ENCODE data around the gene MFSD1. TPM values are rescaled to one million over a fixed set of nuclear protein-coding genes. Genes with fewer than 3 reads are reported as not detected.

Gene MFSD1
- polyA plus RNA-seq (ENCODE audit: insufficient read length): 25.6 TPM

- DNase-seq: peak; percentile 94
These were observed at the start of gene MFSD1 for GRCh38 chr3:158801696-158802408. Gene MFSD1, plus strand, starts transcription at chr3:158802054. Its CDS starts 99 bp downstream, at chr3:158802153.

- DNase-seq: no peak
These were observed 48.0 kb upstream of the MFSD1 start for GRCh38 chr3:158753854-158754253.

- DNase-seq: no peak
These were observed 46.4 kb upstream of the MFSD1 start for GRCh38 chr3:158755421-158755820.

DNA sequence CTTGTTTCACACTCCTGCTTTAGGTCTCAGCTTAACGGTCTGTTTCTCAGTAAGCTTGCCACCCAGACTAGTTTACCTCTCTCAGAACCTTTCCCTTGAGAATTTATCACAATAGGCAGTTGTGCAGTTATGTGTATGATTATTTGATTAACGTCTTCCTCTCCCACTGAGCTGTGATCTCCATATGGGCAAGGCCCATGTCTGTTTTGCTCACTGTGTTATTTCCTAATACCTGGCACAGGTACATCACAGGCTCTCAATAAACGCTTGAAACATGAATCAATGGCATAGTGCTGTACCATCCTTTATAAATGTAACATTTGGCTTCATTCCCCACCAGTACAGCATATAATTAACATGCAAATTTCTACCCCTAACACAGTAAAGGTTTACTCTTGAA lies 40.5 kb upstream of the MFSD1 start:
- no peak for DNase-seq

GRCh38 chr3:158762701-158763100 lies 39.2 kb upstream of the MFSD1 start:
- DNase-seq: peak; percentile 55

- DNase-seq: no peak
These were observed 38.4 kb upstream of the MFSD1 start for GRCh38 chr3:158763421-158763820.

- no peak for DNase-seq
These were observed 36.2 kb upstream of the MFSD1 start for GRCh38 chr3:158765518-158766205.

DNA sequence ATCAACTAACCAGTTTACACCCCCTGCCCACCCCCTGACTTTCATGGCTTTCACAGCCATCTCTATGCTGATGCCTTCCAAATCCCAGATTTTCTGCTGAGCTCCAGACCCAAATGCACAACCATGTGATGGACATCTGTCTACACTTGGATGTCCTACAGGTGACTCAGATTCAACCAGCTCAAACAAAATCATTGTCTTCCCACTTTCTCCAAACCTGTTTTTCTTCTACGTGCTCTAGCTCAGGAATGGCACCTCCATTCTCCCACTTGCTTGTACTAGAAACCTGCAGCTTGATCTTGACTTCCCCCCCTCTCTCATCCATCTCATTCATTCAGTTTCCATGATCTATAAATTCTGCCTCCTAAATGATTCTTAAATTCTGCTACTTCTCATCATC lies 35.5 kb upstream of the MFSD1 start:
- DNase-seq: no peak

DNA sequence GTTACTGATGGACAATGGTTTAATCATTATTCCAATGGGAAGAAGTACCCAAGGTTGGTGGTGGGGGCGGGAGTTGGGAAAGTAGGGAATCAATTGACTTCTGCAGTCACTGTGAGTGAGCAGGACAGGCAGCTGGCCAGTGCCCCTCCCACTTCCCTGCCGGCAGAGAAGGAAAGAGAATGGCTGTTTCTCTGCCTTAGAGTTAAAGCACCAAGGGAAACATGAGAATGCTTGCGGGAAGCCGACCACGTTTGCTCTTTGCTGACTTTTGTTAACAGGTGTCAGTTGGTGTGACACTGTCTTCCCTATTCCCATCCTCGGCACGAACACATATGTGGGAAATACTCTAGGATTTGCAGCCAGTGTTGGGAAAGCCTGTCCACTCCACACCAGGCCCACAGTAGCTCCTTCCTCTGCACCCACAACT lies 33.5 kb upstream of the MFSD1 start:
- DNase-seq: peak; percentile 76

DNA sequence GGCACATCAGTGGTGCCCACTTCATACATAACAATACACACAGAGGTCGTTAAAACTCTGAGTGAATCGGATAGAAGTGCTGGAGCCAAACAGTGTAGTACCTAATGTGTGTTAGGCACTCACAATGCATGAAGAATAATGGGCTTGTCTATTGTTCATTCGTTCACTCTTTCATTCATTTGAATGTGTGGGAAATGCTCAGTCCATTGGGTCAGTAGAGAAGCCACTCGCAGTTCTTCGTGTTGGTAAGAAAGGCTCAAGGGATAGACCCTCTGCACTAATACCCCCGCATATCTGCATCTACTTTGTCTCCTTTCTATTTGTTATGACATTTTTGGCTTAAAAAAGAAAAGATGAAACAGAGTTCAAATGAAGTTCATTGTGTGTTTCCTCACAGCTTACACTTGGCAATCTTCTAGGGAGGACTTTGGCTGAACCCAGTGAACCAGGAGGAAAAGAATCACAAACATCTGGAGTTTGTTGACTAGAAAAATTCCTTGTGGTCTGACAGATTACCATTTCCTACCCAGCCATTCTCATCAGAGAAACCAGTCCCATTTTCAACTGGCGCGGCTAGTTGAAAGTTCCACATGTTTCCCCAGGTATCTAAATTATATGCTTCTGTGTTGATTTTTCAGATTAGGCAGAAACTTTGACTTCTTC lies 32.8 kb upstream of the MFSD1 start:
- DNase-seq: peak; percentile 87

DNA sequence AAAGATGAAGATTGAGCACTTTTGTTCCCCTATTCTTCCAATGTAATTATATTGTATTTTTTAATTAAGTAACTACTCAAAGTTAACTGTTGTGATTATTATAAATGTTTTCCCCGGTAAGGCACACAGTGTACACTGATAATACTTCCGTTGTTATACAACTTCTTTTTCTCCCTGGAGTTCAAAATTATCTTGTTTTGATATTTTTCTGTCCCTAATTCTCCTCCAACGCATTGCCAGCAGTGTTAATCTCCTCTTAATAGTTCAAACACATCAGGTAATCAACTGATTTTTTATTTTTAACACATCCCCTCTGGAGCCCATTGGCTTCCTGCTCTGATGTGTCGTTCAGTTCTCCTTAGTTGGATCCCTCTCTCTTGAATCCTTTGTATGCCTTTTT lies 32.3 kb upstream of the MFSD1 start:
- DNase-seq: no peak

GRCh38 chr3:158769952-158770740 lies 31.7 kb upstream of the MFSD1 start:
- no peak for DNase-seq

- no peak for DNase-seq
These were observed 31.0 kb upstream of the MFSD1 start for GRCh38 chr3:158770741-158771350.

DNA sequence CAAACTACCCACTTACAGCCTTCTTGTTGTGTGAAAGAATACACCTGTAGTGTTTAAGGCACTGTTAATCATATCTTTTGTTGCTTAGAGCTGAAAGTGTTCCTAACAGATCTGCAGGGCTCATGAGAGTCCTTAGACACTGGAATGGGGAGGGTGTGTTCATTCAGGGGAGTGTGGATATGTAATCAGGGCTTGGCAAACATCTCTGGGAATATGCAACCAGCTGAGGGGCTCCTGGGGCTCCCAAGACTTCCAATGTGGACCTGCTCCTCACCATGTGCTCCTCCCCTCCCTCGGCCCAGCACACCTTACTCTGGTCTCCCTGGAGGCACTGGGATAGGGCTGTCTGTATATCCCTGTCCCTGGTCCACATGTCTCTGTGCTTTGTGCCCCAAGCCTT lies 30.3 kb upstream of the MFSD1 start:
- no peak for DNase-seq

DNA sequence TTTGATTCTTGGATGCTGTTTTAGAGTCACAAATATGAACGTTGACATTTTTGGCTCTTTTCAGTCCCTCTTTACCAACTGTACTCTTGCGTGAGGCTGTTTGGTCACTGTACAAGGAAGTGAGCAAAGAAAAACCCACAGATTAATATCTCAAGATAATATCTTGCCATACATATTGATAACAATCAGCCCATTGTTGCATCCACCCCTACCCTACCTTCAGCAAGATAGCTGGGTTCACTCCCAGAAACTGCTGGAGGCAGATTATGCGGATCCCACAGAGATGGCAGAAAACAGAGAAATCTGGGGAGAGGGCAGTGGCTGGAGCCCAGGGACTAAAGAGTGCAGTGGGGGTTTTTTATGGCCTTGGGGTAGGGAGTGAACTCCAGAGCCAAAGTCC lies 29.9 kb upstream of the MFSD1 start:
- DNase-seq: no peak

- no peak for DNase-seq
These were observed 28.7 kb upstream of the MFSD1 start for GRCh38 chr3:158773166-158773565.

- DNase-seq: peak; percentile 61
These were observed 27.7 kb upstream of the MFSD1 start for GRCh38 chr3:158773845-158774830.

GRCh38 chr3:158774965-158775364 lies 26.9 kb upstream of the MFSD1 start:
- no peak for DNase-seq

DNA sequence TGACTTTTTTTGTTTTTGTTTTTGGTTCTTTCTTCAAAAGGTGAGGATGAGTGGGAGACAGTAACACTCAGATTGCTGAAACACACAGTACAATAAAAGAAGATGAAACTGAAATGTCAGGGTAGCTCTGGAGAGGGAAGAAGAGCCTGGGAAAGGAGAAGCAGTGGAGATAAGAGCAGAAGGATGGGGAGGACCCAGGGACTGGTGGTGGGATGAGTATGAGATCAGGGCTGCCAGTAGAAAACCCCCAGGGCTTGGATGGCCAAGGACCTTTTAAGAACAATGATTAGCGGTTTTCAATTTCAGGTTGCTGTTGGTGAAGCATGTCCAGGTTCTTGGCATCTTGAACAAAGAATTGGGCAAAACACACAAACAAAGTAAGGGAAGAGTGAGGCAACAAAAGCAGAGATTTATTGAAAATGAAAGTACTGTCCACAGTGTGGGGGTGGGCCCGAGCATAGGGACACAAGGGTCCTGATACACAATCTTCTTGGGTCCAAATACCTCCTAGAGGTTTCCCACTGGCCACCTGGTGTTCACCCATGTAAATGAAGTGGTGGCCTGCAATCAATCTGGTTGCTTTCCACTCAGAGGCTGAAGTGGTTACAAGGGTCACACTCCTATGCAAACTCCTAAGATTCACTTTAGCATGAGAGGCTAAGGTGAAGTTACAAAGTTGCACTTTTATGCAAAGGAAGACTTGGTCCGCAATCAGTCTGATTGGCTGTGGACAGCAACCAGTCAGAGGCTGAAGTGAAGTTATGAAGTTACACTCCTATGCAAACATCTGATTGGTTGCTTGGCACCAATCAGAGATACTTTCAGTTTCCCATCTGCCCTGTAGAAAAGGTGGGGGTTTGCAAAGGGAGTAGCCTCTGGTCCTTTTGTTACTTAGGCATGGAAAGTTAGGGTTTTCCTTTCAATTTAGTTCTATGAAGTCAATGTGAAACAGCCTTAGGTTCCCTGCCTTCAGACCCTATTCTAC lies 26.1 kb upstream of the MFSD1 start:
- no peak for DNase-seq

- DNase-seq: no peak
These were observed 25.3 kb upstream of the MFSD1 start for GRCh38 chr3:158776531-158776930.
